IPS DF 4.7 (cell line): ENCODE measurements around the gene C1RL.
"Not testable (repeated sequence)": the region's sequence is repeated elsewhere in the genome, so short reads cannot be mapped to it uniquely, and the experiment has no call there.

Experiments
- DNase-seq: peaks from one replicate; pipeline ENCODE4 v3.0.0-alpha.2; 2013; ENCODE audit warnings: low spot score; ENCODE audit errors: extremely low read depth

The C1RL gene

DNA sequence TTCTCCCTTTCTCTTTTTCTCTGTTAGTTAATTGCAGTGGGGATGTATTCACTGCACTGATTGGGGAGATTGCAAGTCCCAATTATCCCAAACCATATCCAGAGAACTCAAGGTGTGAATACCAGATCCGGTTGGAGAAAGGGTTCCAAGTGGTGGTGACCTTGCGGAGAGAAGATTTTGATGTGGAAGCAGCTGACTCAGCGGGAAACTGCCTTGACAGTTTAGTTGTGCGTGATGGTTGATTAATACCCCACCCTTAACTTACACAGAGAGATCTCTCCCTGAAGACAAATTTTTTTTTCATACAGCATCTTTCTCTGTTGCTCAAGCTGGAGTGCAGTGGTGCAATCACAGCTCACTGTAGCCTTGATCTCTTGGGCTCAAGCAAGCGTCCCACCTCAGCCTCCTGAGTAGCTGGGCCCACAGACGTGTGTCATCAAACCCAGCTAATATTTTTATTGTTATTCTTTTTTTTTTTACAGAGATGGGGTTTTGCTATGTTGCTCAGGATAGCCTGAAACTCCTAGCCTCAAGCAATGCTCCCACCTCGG is 43.9 kb downstream of the C1RL start:
- DNase-seq = no peak

- no peak for DNase-seq
Measured at GRCh38 chr12:7064516-7064915, 44.5 kb downstream of the C1RL start.

- no peak for DNase-seq
Measured at GRCh38 chr12:7061596-7061995, 47.4 kb downstream of the C1RL start.

GRCh38 chr12:7061138-7061537 is 47.9 kb downstream of the C1RL start:
- no peak for DNase-seq

- peak; percentile 51 for DNase-seq
Measured at GRCh38 chr12:7060353-7060954, 48.6 kb downstream of the C1RL start, which contains the start of gene C1S. Gene C1S, plus strand, starts transcription at chr12:7060718. Its CDS starts 1,195 bp downstream, at chr12:7061913.

DNA sequence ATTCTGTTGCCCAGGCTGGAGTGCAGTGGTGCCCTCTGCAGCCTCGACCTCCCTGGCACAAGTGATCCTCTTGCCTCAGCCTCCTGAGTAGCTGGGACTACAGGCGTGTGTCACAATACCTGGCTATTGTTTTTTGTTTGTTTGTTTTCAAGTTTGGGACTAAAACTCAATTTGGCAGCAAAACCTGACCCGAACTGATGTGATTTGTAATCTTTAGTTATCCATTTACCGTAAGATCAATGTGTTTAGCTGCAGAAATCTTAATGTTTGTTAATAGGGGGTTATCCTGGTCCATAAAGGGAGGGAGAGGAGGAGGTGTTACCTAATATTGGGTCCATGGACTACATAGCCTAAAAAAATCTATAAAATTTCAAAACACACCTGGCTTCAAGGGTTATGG is 49.2 kb downstream of the C1RL start:
- DNase-seq = no peak

- no peak for DNase-seq
Measured at GRCh38 chr12:7058850-7059395, 50.1 kb downstream of the C1RL start.

GRCh38 chr12:7058163-7058845 is 50.7 kb downstream of the C1RL start:
- DNase-seq = no peak

GRCh38 chr12:7055736-7056135 is 53.3 kb downstream of the C1RL start:
- DNase-seq = not testable (repeated sequence)

DNA sequence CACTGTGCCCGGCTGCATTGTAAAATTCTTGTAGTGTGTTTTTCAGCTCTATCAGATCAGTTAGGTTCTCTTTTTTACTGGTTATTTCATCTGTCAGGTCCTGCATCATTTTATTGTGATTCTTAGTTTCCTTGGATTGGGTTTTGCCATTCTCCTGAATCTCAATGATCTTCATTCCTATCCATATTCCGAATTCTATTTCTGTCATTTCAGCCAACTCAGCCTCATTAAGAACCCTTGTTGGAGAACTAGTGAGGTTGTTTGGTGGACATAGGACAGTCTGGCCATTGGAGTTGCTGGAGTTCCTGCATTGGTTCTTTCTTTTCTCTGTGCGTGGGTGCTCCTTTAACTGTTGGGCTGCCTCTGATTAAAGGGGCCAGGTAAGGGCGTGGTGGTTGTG is 54.1 kb downstream of the C1RL start:
- DNase-seq = no peak

GRCh38 chr12:7049973-7050372 is 59.0 kb downstream of the C1RL start:
- DNase-seq = not testable (repeated sequence)

GRCh38 chr12:7049445-7049951 is 59.5 kb downstream of the C1RL start:
- DNase-seq = not testable (repeated sequence)

- no peak for DNase-seq
Measured at GRCh38 chr12:7047306-7047705, 61.7 kb downstream of the C1RL start.

GRCh38 chr12:7046383-7047105 is 62.5 kb downstream of the C1RL start:
- DNase-seq = no peak

DNA sequence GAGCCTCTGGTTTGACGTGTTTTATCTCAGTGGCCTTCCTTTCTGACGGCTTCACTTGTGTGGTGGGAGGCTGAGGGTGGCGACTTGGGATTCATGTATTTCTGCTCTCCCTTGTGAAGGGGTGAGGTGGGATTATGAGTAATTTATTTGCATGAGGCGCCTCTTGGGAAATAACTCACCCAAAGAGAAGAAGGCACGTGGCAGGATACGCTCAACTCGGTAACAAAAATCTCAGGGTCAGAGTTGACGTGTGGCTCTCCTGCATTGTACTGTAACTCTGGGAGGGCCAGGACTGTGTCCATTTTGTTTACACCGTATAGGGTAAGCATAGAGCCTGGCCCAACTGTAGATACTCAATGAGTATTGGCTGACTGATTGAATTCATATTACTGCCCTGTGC is 63.1 kb downstream of the C1RL start:
- DNase-seq = no peak
